Muscle of arm (tissue), 14 donors: ENCODE results near the gene CTLA4. TPM values are rescaled to one million over a fixed set of nuclear protein-coding genes. Genes with fewer than 3 reads are reported as not detected.

Experiments used
- DNase-seq: peaks from one replicate; pipeline ENCODE4 v3.0.0-alpha.2; 2013
- long read RNA-seq, 11 donors: transcript quantifications; one replicate each; lab custom pipeline, GENCODE V29; 2026
- polyA plus RNA-seq, 12 donors: library from polyadenylated mRNA; unstranded; fragments of 120-200 nt; gene quantifications; one replicate each; pipeline ENCODE4 v1.2.1, GENCODE V29; 2013; ENCODE audit not compliant: insufficient read length in 12 of 12

CTLA4 gene
- 1 to 10 TPM in 2 of 12 donors, under 1 TPM in 8, not detected in 2; 0.09 to 1.4 (median 0.34) TPM for polyA plus RNA-seq
- long read RNA-seq, donor 1: 0 reads
- long read RNA-seq, donor 2: 0 reads
- long read RNA-seq, donor 3: 0 reads
- long read RNA-seq, donor 4: 0 reads
- long read RNA-seq, donor 5: 0 reads
- long read RNA-seq, donor 6: 0 reads
- long read RNA-seq, donor 7: 0 reads
- long read RNA-seq, donor 8: 0 reads
- long read RNA-seq, donor 9: 0 reads
- long read RNA-seq, donor 10: 0 reads
- long read RNA-seq, donor 11: 0 reads

DNA sequence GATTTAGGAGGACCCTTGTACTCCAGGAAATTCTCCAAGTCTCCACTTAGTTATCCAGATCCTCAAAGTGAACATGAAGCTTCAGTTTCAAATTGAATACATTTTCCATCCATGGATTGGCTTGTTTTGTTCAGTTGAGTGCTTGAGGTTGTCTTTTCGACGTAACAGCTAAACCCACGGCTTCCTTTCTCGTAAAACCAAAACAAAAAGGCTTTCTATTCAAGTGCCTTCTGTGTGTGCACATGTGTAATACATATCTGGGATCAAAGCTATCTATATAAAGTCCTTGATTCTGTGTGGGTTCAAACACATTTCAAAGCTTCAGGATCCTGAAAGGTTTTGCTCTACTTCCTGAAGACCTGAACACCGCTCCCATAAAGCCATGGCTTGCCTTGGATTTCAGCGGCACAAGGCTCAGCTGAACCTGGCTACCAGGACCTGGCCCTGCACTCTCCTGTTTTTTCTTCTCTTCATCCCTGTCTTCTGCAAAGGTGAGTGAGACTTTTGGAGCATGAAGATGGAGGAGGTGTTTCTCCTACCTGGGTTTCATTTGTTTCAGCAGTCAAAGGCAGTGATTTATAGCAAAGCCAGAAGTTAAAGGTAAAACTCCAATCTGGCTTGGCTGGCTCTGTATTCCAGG is at the start of gene CTLA4:
Gene CTLA4 (plus strand): TSS at position 211 of the 640 bp plus-strand sequence. CDS start 172 bp downstream, at position 383.
- no peak for DNase-seq

DNA sequence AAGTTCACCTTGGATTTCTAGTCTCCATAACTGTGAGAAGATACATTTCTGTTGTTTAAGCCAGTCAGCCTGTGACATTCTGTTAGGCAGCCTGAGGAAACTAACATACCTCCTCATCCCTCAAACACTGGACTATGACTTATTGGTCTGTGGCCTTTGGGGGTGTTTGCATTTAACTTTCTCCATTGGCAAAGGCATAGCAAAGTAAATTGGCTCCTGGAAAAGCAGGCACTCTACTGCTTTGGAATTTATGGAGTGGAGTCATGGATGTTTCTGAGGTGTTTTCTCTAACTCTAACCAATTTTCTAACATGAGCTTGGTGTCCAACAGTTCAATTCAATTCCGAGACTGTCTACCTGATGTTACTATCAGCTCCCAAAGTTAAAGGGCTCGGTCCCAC is 48.9 kb upstream of the CTLA4 start:
- no peak for DNase-seq

DNA sequence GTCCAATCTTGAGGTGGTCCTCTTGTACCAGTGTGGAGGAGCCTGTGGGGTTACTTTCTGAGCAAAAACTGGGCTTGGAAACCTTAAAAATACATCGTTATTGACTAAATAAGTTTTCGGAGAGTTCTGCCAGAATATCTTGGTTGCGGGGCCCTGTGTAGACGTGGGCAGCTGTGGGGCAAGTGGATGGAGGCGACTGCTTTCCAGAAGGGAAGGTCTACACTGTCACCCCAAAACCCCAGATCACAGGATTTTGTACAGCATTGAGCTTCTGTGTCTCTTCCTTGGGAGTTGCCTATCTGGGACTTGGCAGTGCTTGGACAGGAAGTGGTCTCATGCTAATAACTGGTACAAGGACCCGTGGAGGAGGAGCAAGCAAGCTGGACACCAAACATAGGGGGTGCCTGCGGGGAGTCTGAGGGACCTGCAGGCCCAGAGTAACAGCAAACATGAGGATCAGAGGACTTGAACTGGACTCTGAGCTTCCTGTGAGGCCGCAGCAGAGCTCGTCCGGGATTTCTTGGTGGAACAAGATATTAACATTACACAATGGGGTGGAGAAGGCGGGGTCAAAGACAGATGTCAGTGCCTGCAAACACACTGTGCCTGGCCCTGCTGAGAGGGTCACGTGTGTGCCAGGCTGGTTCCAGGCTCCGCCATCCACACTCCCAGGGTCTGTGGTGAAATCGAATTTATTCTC is 48.0 kb upstream of the CTLA4 start:
- no peak for DNase-seq

DNA sequence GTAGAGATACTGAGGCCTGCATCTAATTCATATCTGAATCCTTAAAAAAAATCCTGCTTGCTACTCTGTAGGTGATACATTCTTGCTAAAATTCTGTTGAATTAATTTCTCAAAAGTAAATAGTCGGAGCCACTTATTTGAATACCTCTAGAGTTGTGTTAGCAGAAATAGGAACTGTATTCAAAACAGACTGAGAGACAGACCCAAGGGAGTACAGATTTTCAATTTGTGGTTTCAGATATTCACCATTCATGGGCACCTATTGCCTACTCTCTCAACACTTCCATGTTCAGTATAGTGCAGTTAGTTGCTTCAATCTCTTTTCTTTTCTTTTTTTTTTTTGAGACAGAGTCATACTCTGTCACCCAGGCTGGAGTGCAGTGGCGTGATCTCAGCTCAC is 46.6 kb upstream of the CTLA4 start:
- DNase-seq: no peak

DNA sequence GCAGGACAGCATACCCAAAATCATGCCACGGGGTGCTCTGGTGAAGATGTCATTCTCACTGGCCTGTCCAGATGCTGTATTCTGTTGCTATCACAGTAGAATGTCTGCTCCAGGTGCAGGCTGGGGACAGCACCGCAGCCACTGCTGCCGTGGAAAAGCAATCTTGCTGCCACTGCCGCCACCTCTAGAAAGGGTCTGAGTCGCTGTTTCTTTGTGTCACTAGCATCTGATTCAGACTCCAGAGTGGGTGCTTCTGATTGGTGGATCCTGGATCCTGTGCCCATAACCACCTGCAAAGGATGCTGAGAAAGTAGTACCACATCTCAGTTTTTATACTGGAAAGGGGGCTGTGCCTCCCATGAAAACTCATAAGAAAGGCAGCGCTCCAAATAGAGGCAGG is 45.3 kb upstream of the CTLA4 start:
- DNase-seq: no peak

DNA sequence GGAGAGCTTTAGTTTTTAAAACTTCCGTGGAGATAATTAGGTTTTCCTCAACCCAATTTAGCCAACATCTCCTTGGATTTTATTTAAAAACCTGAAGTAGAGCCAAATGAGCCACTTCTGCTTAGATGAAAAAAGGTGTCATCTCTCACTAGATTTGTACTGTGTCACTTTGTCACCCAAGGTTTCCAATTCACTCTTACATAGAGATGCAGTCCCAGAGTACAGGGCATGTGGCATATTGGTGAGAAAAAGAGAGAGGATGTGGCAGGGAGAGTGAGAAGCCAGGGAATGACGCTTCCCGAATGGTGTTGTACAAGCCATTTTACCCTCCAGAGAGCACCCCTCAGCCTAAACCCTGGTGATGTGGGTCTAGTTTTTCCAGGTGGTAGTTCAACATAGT is 44.4 kb upstream of the CTLA4 start:
- no peak for DNase-seq

DNA sequence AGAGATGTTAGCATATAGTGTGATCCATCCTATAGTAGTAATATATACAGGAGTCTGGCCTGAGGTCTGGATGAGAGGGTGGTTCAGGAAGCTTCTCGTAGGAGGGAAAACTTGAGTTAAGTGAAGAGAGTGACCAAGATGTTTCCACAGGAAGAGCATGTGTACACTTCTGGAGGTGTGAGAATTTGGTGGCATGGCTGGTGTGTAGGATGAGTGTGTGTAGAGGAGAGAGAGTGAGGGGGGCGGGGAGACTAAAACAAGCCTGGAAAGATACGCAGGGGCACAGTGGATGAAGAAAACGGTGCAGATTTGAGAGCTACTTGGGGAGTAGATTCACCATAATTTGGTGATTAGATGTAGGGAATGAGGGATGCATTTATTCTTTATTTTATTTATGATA is 43.5 kb upstream of the CTLA4 start:
- DNase-seq: no peak

DNA sequence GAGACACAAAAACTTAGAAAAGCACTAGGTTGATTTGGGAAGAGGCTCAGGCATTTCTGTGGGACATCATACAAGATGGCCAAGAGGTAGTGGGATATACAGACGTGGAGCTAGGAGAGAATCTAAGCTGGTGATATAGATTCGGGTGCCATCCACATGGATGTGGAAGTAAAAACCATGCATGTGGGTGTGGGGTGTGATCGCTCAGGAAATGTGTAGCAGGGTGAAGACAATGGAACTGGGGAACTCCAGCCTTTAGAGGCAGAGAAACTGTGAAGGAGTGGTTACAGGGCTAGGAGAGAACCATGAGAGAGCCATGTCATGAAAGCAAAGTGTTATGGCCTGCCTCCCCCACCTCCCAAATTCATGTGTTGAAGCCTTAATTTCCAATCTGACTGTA is 43.0 kb upstream of the CTLA4 start:
- no peak for DNase-seq

DNA sequence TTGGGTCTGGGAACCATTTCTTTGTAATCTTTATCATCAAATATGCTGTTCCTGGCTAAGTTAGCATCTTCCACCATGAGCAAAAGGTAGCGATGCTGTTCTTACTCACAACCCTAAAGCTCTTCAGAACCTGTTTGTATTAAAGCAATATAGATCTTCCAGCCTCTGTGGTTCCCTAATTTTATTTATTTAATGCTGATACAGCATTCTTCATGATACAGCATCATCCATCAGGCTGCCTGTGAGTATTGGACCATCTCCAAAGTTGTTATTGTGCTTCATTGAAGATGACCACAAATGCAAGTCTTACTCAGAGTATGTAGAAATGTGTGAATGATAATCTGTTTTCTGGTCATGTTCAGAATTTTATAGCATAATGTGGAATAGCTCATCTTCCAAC is 40.9 kb upstream of the CTLA4 start:
- no peak for DNase-seq

DNA sequence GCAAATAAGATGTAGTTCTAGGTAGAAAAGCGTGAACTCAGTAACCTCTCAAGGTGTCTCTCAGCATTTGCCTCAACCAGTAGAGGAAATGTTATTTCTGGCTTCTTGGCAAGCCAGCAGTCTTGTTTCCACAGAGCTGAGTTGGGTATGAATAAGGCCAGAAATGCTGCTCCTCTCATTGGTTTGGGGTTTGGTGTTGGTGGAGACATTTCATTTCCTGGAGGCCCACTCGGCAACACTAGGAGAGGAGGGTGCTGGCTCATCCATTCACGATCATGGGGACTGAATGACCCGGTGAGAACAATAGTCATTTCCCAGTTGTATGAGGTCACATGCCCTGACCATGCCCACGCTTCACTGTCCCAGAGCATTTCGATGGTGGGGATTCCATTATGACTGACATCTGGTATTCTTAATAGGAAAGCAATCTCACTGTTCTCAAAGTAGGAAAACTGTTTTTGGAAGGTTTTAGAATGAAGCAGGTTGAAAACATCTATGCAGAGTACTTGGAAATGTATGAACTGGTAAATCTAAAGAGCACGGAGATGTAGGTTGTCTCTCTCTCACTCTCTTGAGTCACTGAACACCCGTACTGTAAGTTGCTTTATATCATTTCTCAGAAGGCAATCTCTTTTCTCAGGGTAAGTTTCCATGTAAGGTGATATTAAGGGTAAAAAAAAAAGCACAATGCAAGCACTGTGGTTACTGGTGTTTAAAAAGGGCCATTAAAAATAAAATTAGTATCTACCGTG is 37.1 kb upstream of the CTLA4 start:
- DNase-seq: no peak

DNA sequence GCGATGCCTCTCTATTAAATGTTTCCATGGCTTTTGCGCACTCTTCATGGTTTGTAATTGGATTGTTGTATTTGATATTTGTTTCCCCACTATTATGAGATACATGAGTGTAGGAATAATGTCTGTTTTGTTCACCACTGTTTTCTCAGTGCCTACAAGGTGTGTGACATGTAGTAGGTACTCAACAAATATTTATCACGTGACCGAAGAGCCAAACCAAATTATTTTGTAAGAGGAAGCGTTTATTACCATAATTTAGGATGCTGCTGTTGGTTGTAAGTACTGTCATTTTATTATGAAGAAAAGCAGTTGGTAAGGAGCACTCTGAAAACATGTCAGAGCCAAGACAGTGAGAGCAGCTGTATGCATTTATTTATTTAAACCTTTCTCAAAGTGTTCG is 32.2 kb upstream of the CTLA4 start:
- no peak for DNase-seq

DNA sequence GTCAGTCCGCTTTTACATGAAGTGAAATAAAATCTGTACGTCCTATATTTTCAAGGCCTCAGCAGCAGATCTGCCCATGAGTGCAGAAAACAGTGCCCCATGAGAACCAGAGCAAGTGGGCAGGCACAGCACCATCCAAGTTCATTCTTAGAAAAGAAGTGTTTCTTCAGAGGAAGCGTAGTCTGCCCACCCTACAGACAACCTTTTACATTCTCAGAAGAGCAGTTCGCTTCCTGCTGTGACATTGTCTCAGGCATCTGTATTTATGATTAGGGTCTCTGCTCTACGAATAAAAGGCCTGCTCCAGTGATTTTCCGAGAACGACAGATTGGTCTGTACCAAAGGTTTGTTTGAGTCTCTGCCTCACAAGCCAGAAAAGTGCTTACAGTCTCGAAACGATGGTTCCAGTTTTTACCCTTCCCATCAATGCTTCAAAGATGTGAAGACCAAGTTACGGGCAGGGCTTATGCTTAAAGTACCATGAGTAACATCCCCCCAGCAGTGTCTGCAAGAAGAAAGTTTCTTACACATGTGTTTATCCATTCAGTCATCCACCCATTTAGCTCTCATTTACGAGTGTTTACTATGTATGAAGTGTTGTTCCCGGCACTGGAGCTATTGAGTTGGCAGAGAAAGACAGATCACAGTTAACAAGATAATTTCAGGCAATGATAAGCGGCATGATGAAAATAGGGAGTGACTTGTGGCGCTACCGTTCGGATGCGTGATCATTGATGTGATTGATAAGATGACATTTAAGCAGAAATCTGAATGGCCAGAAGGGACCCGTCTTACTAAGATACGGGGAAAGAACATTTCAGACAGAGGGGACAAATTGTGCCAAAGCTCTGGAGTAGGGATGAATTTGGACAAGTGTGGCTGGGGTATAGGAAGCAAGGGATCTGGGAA is 31.4 kb upstream of the CTLA4 start:
- no peak for DNase-seq

DNA sequence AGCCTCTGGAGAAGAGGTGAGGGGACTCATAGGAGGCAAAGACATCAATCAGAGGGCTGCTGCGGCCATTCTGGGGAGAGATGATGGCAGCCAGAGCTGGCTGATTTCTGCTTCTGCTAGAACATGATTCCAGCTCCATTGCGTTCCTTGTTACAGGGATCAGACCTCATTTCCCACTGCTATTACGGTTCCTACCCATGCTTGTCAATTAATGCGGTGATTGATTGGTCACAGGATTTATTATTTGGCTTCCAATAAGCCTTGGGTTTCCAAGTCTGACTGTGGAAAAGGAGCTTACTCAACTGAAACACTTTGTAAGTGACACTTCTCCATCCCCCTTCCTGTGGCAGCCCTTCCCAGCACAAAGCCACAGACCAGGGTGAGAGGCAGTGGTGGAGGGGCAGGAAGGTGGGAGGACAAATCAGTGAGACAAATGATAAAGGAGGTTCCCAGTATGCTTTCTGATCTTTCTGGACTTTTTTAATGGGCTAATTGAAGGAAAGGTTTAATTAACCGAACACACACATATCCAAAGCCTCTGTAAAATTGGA is 26.8 kb upstream of the CTLA4 start:
- no peak for DNase-seq

DNA sequence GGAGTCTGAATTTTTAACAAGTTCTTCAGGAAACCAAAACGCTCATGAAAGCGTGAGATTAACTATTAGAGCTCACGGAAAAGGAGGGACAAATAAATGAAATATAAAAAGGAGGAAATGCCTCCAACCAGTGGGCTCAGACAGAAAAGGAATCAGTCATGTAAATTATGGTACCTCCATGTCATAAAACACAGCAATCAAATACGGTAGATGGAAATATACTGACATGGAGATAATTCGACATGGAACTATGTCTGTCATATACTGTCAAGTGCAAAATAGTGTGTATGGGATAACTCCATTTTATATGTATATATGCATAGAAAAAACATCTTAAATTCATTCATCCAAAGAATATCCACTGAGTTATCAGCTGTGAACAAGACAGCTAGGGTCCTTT is 25.9 kb upstream of the CTLA4 start:
- no peak for DNase-seq

DNA sequence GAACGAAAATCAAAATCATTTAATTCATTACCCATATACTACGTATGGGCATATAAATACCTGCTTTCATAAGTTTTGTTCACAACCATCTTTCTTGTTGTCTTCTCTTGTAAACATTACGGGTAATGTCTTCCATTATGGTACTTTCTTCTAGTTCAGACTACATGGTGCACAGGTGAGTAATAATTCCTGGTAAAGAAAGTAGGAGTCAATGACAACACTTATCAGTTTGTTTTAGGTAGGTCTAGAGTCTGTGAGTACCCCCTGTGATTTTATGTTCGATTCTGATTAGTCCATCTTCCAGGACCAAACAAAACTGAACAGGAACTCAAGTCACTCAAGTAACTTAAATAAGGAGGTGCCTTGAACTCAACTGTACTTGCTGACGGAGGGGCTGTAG is 25.2 kb upstream of the CTLA4 start:
- no peak for DNase-seq

DNA sequence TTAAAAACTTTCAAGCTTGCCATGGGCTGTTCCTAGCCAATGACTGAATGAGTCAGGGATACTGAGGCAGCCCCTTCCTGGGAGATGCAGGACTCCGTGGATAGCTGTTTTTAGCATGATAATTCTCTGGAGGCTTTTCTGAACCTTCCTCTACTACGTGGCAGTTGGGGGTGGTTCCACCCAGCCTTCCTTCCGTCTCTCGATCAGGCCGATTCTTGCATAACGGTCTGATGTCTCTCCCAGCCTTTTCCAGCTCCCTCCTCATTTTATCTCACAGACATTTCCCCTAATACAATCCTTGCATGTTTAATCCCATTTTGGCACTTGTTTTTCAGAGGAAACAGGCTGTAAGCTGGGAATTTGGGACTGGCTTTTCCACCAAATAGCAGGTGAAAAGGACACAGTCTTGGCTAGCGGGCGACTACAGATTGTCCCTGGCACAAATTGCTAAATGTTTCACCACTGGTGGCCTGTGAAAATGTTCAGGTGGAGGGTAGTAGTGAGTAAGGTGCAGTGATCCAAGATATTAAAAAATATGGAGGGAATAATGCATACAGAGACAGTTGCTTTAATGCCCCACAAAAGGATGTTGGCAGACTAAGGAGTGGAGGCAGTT is 21.0 kb upstream of the CTLA4 start:
- DNase-seq: no peak

DNA sequence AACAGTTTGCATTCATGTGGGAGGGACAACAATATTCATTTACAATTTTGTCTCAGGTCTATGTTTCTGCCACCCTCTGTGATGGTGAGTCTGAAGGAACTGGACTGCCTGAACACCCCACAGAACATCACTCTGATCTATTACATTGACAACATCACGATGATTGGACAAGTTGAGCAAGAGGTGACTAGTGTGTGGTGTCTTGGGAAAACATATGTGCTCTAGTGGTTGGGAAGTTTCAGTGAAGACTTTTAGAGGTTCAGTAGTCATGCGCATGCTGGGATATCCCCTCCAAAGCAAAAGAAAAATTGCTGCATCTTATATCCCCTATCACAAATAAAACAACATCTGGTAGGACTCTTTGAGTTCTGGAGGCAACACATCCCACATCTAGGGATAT is 18.6 kb upstream of the CTLA4 start:
- no peak for DNase-seq

DNA sequence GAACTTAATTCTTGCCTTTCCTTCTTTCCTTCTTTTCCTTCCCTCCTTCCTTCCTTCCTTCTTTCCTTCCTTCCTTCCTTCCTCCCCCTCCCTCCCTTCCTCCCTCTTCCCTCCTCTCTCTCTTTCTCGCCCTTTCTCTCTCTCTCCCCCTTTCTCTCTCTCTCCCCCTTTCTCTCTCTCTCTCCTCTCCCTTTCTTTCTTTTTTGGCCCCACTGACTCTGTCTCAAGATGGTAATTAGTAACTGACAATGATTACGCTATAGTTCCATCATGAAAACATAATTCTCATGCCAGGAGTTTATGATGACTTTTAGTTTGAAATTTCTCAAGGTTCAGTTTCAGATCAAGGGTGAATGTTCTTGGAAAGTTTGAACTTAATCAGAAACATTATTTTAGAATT is 14.8 kb upstream of the CTLA4 start:
- no peak for DNase-seq

DNA sequence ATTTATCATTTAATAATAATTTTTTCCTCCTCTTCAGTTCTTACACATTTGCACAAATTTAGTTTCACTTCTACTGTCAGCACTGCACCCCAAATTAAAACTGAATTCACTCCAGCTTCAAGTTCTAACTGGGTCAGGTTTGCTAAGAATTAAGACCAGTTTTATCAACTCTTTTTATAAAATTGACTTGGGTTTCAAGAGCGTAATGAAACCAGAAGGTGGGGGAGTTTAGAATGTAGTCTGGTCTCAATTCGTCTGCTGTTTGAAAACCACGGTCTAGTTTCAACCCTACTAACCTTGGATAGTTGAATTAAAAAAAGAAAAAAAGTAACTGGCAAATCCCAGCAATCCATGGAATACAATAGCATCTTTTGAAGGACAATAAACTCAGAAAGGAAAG is 14.3 kb upstream of the CTLA4 start:
- no peak for DNase-seq

DNA sequence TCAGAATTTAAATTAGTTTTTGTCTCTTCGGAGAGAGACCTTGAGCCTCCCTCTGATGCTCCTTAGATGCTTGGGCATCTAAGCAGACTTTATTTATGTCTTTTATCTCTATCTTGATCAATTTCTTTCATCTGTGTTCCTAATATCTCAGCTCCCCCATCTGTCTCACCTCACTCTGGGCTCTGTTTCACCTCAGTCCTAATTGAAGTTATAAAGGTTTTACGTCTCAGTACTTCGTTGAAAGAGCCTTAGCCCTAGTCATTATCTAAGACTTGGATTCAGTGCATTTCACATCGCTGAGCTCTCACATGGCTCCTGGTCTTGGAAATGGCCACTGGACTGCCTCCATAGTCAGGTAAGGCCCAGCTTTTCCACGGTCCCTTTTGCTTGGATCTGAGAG is 13.8 kb upstream of the CTLA4 start:
- no peak for DNase-seq

DNA sequence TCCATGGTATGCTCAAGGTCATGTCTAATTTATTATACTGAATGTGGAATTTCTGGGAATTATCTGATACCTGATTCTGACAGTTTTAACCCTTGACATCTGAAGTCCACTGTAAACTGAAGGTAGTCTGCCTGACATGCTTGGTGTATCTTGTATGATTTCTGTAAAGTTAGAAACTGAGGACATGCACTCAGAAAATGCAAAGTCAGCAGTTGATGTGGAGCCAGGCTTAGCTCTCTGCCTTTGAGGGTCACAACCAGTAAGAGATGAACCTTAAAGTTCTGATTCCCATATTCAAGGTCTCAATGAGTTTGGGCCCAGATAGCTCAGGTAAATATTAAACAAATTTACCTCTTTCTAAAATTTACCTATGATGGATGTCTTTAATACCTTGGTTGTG is 12.3 kb upstream of the CTLA4 start:
- no peak for DNase-seq
